ENCODE data around the gene ZNF532. TPM values are rescaled to one million over a fixed set of nuclear protein-coding genes. Genes with fewer than 3 reads are reported as not detected.

The ZNF532 gene
- total RNA-seq, 6 experiments from 2014 or later = 43.1 to 56.6 (median 50.1) TPM

GRCh38 chr18:59011289-59011688, 146.6 kb downstream of the ZNF532 start:
- no peak for DNase-seq
- Mint-ChIP-seq H3K9me3 (peaks cover 7% of the 10 kb centered on the region), H3K27ac (no peak overlapping the region), H3K36me3 (ENCODE audit: low read depth) (peaks cover 10% of the 10 kb centered on the region; the same call in 1 of the 2 replicates), H3K4me1 (ENCODE audit: low read depth) (peaks cover 37% of the 10 kb centered on the region), H3K4me3 (no peak overlapping the region), H3K27me3 (ENCODE audit: insufficient read depth) (no peaks in the 10 kb centered on the region; the same call in 1 of the 2 replicates)
- TF ChIP-seq, protein P1, sequence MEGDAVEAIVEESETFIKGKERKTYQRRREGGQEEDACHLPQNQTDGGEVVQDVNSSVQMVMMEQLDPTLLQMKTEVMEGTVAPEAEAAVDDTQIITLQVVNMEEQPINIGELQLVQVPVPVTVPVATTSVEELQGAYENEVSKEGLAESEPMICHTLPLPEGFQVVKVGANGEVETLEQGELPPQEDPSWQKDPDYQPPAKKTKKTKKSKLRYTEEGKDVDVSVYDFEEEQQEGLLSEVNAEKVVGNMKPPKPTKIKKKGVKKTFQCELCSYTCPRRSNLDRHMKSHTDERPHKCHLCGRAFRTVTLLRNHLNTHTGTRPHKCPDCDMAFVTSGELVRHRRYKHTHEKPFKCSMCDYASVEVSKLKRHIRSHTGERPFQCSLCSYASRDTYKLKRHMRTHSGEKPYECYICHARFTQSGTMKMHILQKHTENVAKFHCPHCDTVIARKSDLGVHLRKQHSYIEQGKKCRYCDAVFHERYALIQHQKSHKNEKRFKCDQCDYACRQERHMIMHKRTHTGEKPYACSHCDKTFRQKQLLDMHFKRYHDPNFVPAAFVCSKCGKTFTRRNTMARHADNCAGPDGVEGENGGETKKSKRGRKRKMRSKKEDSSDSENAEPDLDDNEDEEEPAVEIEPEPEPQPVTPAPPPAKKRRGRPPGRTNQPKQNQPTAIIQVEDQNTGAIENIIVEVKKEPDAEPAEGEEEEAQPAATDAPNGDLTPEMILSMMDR (IDR thresholded peaks at IDR 0.05) = no peak

- Mint-ChIP-seq H3K9me3 (peaks cover 2% of the 10 kb centered on the region; the same call in 1 of the 2 replicates), H3K27ac (no peak overlapping the region), H3K27me3 (ENCODE audit: insufficient read depth) (no peaks in the 10 kb centered on the region; the same call in 1 of the 2 replicates), H3K4me3 (no peak overlapping the region), H3K36me3 (ENCODE audit: low read depth) (peaks cover 7% of the 10 kb centered on the region; the same call in 1 of the 2 replicates), H3K4me1 (ENCODE audit: low read depth) (peaks cover 32% of the 10 kb centered on the region)
- TF ChIP-seq, protein P1 (IDR thresholded peaks at IDR 0.05) = no peak
- DNase-seq = no peak
Observed at GRCh38 chr18:59011786-59012185, 147.1 kb downstream of the ZNF532 start.

DNA sequence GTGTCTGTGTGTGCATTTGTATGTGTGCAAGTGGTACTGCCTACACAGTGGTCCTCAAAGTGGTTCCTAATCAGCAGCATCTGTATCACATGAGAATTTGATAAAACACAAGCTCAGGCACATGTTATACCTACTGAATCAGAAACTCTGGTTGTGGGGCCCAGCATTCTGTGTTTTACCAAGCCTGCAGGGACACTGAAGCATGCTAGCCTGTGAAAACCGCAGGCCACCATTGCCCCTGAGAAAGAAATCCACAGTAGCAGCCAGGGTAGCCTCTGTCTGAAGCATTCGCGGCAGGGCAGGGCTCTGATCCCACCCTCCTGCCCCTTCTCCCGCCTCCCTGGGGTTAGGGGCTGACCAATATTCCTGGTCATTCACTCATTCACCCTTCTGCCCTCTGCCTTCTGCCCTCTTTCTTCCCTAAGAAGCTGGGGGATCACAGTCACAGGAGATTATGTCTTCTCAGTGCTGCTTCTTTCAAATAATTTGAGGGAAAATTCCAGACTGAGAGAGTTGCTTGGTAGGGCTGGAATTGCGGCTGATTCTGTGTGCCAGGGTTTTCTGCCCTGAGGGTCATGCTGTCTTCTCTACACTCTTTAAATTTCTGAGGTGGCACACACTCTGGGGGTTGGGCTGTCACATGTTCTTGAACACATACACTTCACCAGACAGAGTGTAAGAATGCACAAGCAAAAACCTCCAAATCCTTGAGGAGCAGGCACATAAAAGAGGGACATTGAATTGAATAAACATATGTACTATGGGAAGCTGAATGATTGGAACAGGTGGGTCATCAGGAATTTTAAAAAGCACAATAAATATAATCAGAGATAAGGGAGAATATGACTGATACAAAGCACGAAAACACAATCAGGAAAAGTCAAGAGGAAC, 148.4 kb downstream of the ZNF532 start:
- Mint-ChIP-seq H3K4me3 (no peak overlapping the region), H3K27me3 (ENCODE audit: insufficient read depth) (no peaks in the 10 kb centered on the region; the same call in 1 of the 2 replicates), H3K36me3 (ENCODE audit: low read depth) (peaks cover 16% of the 10 kb centered on the region), H3K9me3 (peaks cover 9% of the 10 kb centered on the region), H3K27ac (no peak overlapping the region), H3K4me1 (ENCODE audit: low read depth) (peaks cover 19% of the 10 kb centered on the region)
- TF ChIP-seq, protein P1 (IDR thresholded peaks at IDR 0.05) = no peak
- DNase-seq = no peak

GRCh38 chr18:59013744-59014143, 149.1 kb downstream of the ZNF532 start:
- TF ChIP-seq, protein P1 (IDR thresholded peaks at IDR 0.05) = no peak
- Mint-ChIP-seq H3K4me3 (no peak overlapping the region), H3K4me1 (ENCODE audit: low read depth) (peaks cover 13% of the 10 kb centered on the region), H3K9me3 (peaks cover 13% of the 10 kb centered on the region), H3K36me3 (ENCODE audit: low read depth) (peaks cover 20% of the 10 kb centered on the region), H3K27me3 (ENCODE audit: insufficient read depth) (no peaks in the 10 kb centered on the region; the same call in 1 of the 2 replicates), H3K27ac (no peak overlapping the region)
- DNase-seq = no peak

DNA sequence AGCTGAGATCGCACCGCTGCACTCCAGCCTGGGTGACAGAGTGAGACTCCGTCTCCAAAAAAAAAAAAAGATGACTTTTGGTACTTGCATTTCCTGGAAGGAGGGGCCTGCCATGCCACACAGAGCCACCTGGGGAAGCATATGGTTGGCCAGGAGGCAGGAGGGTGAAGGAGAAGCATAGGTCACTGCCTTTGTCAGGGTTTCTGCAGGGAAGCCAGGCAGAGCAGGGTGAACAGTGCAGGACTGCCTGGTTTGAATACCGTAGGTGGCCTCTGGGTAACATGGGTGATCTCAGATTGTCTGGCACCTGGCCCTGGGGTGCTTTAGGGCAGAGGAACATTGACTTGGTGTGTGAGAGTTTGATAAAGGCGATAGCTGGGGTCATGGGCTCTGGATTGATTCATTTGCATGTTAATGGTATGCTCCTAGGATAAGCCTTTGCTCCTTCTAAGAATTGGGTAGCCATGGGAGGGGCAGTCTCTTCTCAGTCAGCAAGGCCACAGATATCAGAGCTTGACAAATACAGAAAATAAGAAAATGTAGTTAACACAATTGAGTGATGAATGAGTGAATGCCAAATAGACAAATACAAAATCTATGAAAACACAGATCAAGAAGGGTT, 151.0 kb downstream of the ZNF532 start:
- peaks cover 14% of the 10 kb centered on the region for H3K9me3 Mint-ChIP-seq
- no peak for DNase-seq
- no peak overlapping the region for H3K27ac Mint-ChIP-seq
- H3K4me1 Mint-ChIP-seq (ENCODE audit: low read depth) = peaks cover 12% of the 10 kb centered on the region
- no peak overlapping the region for H3K4me3 Mint-ChIP-seq
- H3K27me3 Mint-ChIP-seq (ENCODE audit: insufficient read depth) = no peaks in the 10 kb centered on the region; the same call in 1 of the 2 replicates
- TF ChIP-seq, protein P1 (IDR thresholded peaks at IDR 0.05) = no peak
- H3K36me3 Mint-ChIP-seq (ENCODE audit: low read depth) = peaks cover 21% of the 10 kb centered on the region
